PFSK-1 (cell line): Measurements from ENCODE around the gene JAG2.

Source experiments
- POLR2AphosphoS5 ChIP-seq: IDR thresholded peaks from 2 replicates; pipeline ENCODE4 v1.6.1; 2012; ENCODE audit warnings: low read depth, mild to moderate bottlenecking, control low read depth, low read length, moderate library complexity
- SIN3A ChIP-seq: IDR thresholded peaks from 2 replicates; pipeline ENCODE4 v1.6.1; 2012; ENCODE audit warnings: mild to moderate bottlenecking, low read length, moderate library complexity, borderline replicate concordance; ENCODE audit not compliant: insufficient read depth
- TAF1 ChIP-seq: IDR thresholded peaks from 2 replicates; pipeline ENCODE4 v1.6.1; 2012; ENCODE audit warnings: low read length, control low read depth, borderline replicate concordance; ENCODE audit not compliant: insufficient read depth

DNA sequence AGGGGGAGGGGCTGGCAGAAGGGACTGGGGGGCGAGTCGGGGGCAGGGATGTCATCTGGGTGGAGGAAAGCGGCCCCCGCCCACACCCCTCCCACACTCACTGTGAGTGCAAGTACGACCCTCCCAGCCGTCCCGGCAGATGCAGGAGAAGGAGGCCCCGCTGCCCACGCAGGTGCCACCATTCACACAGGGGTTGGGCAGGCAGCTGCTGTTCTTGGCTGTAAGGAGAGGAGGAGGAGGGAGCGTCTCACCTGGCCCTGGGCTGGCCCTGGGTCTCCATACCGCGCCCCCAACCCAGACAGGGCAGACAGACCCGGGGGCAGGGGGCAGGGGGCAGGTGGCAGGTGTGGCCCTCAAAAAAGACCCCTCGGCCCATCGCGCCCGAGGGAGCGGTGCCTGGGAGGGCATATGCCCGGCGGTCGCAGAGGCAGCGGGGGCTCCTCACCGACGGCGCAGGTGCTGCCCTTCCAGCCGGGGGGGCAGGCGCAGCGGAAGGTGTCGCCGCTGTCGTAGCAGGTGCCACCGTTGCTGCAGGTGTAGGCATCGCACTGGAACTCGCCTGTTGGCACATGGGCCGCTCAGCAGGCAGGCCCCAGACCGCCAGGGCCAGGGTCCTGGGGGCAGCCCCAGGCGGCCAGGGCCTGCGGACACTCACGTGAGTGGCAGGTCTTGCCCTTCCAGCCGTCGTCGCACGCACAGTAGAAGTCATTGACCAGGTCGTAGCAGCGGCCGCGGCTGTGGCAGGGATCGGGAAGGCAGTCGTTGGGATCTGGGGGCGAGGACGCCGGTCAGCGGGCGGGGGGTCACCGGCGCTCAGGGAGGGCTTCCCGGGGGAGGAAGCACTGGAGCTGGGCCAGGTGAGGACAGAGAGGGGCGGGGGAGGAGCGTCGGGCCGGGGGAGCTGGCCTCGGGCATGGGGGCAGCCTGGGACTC lies 20.6 kb downstream of the JAG2 start:
- TF ChIP-seq SIN3A = no peak
- no peak for TF ChIP-seq TAF1
- no peak for TF ChIP-seq POLR2AphosphoS5
